ENCODE results near the gene WDR70.

DNA sequence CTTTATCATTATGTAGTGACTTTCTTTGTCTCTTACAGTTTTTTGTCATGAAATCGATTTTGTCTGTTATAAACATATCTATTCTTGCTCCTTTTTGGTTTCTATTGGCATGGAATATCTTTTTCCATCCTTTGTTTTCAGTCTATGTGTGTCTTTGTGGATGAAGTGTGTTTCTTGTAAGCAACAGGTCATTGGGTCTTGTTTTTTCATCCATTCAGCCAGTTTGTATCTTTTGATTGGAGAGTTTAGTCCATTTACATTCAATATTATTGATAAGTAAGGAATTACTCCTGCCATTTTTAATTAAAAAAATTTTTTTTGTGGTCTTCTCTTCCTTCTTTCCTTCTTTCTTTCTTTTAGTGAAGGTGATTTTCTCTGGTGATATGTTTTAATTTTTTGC is 266.6 kb downstream of the WDR70 start:
- TF ChIP-seq CTCF (conservative IDR thresholded peaks at IDR 0.05; ENCODE audit: low read depth, low read length) (no peak), EZH2 (IDR thresholded peaks at IDR 0.05; ENCODE audit: borderline replicate concordance, low read depth, low read length, poor library complexity, severe bottlenecking) (no peak)
